Skin epidermis (tissue), 12 donors: ENCODE data around the gene CFH.
"Not testable (repeated sequence)": the region's sequence is repeated elsewhere in the genome, so short reads cannot be mapped to it uniquely, and the experiment has no call there.

ENCODE experiments used
- H3K27ac ChIP-seq, 21 experiments: fragments of 200-600 bp; sonication (generic) in 11 of 21; one replicate each; pipeline ENCODE4 v1.5.0; 2020; ENCODE audit warnings: mild to moderate bottlenecking in 3 of 21, inconsistent platforms in 2 of 21, moderate library complexity in 2 of 21
- H3K4me3 ChIP-seq, 7 experiments: fragments of 200-600 bp; sonication (generic) in 2 of 7; one replicate each; pipeline ENCODE4 v1.5.0; 2020; ENCODE audit warnings: inconsistent platforms in 2 of 7, mild to moderate bottlenecking in 2 of 7, moderate library complexity in 1 of 7

CFH gene

DNA sequence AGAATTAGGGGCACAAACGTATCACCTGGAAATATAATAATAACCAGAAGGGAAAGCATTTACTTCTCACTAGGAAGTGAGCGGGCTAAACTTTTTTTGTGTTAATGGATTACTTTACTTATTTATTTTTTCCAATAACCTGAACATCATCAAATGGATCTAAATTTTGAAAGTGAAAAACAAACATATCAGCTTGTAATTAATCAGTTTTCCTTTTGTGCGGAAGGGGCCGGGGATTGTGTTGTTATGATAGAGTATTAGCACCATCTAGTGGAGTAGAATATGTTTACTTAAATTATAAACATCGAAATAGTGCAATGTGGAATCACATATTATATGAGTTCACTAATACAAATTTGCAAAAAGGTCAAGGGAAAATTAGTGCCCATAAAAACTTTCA lies 9.0 kb downstream of the CFH start:
- H3K4me3 ChIP-seq = peak overlapping the region in 1 of 7 experiments; percentile 21

DNA sequence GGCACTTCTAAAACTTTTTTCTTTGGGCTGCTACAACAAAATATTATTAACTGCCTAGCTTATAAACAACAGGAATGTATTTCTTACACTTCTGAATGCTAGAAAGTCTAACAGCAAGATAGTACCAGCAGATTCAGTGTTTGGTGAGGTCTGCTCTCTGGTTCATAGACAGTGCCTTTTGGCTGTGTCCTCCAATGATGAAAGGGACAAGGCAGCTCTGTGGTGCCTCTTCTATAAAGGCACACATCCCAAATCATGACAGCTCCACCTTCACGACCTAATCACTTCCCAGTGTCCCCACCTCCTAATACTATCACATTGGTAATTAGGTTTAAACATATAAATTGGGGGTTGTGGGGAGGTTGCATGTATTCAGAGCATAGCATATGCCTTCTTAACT lies 9.5 kb downstream of the CFH start:
- Histone ChIP-seq H3K27ac (no peak overlapping the region), H3K4me3 (no peak overlapping the region)

More for the DNA sequence above, 9.0 kb downstream of the CFH start:
- peak overlapping the region in 1 of 21 experiments; percentile 32 for H3K27ac ChIP-seq

DNA sequence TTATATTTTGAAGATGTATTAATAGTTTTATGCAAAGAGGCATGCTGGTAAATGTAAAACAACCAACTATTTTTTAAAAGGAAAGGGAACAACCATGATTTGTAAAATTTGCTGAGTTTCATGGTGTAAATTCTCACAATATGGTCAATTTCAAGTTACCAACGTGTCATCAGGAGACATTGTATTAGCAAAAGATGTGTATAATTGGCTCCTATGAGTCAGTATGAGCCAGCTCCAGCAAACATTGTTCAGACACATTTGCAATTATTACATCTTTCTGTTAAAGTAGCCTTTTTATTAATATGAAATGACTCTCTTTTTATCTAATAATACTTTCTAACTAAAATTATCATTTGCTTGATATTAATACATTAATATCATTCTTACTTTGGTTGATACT lies 15.3 kb downstream of the CFH start:
- Histone ChIP-seq H3K4me3 (no peak overlapping the region), H3K27ac (no peak overlapping the region)

DNA sequence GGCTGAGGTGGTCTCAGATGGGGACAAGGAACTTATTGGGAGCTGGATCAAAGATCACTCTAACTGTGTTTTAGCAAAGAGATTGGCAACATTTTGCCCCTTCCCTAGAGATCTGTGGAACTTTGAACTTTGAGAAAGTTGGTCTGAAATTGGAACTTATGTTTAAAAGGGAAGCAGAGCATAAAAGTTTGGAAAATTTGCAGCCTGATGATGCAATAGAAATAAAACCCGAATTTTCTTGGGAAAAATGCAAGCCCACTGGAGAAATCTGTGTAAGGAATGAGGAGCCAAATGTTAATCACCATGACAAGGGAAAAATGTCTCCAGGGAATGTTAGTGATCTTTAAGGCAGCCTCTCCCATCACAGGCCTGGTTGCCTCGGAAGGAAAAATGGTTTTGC lies 17.2 kb downstream of the CFH start:
- Histone ChIP-seq H3K4me3 (no peak overlapping the region), H3K27ac (no peak overlapping the region)

DNA sequence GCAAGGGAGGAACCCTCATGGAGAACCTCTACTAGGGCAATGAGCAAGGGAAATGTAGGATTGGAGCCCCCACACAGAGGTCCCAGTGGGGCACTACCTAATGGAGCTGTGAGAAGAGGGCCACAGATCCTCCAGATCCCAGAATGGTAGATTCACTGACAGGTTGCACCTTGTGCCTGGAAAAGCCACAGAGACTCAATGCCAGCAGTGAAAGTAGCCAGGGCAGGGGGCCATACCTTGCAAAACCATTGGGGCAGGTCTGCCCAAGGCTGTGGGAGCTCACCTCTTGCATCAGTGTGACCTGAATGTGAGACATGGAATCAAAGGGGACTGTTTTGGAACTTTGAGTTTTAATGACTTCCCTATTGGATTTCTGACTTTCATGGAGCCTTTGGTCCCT lies 17.9 kb downstream of the CFH start:
- no peak overlapping the region for H3K4me3 ChIP-seq
- no peak overlapping the region for H3K27ac ChIP-seq

DNA sequence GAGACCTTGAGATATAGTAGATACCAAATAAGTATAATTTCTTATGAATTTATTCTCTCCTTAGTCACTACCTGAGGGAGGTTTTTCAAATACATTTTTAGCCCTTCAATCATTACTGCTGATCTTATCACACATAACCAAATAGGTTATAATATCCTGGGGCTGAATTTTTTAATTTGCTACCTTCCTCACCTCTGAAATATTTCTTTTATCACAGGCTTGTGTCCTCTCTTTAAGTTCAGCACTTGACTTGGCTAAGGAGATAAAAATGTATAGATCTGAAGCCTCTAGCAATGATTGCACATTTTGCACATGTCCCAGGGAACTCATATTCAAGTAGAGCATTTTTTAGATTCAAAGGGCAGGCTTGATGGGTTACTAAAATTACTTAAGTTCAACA lies 23.1 kb downstream of the CFH start:
- Histone ChIP-seq H3K4me3 (no peak overlapping the region), H3K27ac (no peak overlapping the region)

DNA sequence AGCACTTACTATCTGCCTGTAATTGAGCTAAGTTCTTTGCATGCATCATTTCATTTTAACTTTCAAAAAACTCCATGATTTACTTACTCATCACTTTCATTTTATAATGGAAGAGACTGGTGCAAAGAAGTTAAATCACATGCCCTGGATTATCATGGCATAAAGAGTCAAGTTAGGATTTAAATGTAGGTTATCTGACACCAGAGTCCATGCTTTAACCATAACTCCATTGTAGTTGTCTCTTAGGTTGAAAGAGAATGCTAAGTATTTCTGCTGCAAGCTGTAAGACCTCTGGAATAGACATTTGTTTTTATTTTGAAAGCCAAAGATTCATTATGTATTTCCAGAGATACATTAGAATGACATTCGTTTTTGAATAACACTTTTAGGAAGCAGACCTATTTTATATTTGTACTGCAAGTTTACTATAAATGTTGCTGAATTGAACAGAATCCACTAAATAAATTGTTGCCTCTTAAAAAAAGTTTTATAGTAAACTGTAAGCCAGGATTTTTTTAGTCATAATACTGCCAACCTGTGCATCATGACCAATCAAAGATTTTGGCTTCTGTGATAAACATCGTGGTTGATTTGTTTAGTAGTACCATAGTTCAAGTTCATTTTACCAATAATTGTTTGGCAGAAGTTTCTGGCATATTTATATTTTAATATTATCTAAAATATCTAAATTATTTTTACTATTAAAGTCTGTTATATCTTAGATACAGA lies 26.1 kb downstream of the CFH start:
- H3K4me3 ChIP-seq = no peak overlapping the region
- H3K27ac ChIP-seq = no peak overlapping the region

DNA sequence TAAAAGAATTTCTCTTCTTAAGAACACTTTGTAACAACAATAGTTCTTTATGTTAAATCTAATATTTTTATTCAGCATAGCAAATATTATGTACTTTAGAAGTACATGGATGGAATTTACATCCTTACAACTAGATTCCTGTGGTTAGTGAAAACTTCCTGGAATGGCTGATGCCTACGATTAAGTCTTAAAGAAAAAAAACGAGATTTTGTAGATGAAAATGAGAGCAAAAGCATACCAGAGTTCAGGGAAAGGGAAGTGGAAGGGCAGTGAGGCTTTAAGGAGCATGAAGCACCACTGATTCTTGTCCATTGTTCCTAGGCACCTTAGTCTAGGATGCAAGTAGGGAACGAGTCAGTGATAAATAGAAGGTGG lies 26.7 kb downstream of the CFH start:
- Histone ChIP-seq H3K4me3 (no peak overlapping the region), H3K27ac (no peak overlapping the region)

DNA sequence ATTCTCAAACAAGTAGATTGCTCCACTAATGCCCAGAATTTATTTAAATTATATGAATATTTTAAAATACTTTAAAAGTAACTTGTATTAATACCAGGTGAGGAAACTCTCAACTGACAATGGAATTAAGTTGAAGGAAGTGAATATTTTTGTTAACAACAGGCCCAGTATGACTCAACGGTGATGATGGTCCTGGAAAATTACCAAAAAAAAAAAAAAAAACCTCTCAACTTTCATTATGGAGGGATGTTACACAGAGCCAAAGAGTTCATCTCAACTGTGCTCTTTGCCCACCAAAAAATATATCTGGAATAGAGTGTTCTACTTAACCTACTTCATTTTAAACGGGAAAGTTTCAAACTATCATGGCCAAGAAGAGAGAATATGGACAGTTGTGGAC lies 28.3 kb downstream of the CFH start:
- H3K27ac ChIP-seq = no peak overlapping the region

DNA sequence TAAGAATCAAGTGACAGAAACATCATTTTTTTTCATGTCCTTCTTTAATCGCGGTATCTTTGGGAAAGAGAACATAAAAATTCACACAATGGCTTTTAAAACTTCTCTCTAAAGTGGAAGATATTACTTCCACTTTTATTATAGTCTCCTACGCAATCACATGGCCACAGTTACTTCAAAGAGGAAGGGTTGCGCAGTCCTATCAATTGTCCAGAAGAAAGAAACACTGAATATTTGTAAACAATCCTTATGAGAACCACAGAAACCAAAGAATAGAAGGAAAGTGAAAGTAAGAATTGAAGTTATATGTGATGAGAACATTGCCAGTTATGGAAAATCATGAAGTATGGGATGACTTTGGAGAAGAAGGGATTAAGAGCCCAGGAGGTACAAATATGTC lies 32.6 kb downstream of the CFH start:
- Histone ChIP-seq H3K4me3 (no peak overlapping the region), H3K27ac (no peak overlapping the region)

More for the DNA sequence above, 28.3 kb downstream of the CFH start:
- no peak overlapping the region for H3K4me3 ChIP-seq

DNA sequence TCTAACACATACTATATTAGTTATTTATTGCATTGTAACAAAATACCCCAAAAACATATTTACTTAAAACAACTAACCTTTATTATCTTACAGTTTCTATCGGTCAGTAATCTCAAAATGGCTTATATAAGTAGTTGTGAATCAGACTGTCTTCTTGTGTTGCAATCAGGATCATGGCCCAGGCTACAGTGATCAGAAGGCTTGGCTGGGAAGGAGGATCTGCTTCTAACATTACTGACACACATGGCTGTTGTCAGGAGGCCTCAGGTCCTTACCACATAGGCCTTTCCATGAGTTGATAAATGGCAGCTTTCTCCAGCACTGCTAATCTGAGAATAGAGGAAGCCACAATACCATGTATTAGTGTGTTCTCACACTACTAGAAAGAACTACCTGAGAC lies 33.7 kb downstream of the CFH start:
- H3K4me3 ChIP-seq = no peak overlapping the region
- no peak overlapping the region for H3K27ac ChIP-seq

DNA sequence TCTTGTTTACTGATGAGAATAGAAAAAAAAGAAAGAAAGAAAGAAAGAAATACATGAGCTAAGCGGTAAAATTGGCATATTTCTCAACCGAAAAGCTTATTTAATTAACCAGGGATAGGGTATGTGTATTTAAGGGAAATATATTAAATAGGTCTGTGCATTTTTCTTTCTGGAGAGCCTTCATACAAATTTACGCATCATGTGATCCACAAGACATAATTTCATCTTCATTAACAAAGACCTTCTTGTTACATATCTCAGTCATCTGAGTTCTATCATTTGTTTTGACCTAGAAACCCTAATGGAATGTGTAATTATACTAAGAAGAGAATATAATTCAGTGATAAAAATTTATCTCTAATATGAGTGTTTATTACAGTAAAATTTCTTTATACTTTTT lies 37.2 kb downstream of the CFH start:
- no peak overlapping the region for H3K4me3 ChIP-seq

DNA sequence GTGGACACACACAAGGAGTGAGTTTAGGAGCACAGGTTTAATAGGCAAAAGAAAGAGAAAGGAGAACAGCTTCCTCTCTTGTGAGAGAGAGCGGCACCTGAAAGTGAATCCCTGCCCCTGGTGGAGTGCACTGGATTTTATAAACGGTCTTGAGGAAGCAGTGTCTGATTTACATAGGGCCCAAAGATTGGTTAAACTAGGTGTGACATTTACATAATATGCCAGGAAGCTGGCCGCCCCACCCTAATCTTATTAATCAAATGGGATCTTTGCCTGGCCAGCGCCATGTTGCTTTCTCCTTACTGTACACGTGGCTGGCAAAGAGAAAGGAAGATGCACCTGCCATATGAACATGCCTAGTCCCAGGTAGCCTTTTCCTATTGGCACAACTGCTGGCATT lies 38.7 kb downstream of the CFH start:
- Histone ChIP-seq H3K4me3 (no peak overlapping the region), H3K27ac (no peak overlapping the region)

More for the DNA sequence above, 37.2 kb downstream of the CFH start:
- no peak overlapping the region for H3K27ac ChIP-seq

DNA sequence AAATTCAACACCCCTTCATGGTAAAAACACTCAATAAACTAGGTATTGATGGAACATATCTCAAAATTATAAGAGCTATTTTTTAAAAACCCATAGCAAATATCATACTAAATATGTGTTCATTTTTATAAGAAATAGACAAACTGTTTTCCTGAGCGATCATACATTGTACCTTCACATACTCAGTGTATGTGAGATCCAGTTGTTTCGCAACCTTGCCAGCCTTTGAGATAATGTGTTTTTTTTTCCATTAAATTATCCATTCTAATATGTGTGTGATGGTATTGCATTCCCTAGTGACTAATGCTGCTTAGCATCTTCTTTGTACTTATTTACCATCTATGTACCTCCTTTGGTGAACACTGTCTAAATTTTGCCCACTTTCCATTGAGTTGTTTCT lies 47.1 kb downstream of the CFH start:
- Histone ChIP-seq H3K4me3 (no peak overlapping the region), H3K27ac (no peak overlapping the region)

DNA sequence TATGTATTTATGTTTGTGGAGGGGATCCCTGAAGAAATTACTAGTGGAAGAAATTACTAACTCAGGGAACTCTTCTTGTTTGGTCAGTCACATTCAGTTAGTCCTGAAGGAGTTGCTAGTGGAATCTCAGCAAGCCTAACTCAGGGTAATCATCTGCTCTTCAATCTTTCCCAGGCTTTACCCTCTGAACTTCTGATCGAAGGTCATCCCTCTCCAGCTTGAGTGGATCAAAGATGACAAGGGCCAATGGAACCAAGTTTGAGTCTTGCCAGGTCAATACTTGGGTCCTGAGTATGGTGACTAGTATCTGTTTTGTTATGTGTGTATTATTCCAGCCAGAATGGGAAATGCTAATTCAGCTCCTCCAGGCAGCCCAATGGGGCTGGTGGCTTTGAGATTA lies 49.3 kb downstream of the CFH start:
- Histone ChIP-seq H3K27ac (no peak overlapping the region), H3K4me3 (no peak overlapping the region)

DNA sequence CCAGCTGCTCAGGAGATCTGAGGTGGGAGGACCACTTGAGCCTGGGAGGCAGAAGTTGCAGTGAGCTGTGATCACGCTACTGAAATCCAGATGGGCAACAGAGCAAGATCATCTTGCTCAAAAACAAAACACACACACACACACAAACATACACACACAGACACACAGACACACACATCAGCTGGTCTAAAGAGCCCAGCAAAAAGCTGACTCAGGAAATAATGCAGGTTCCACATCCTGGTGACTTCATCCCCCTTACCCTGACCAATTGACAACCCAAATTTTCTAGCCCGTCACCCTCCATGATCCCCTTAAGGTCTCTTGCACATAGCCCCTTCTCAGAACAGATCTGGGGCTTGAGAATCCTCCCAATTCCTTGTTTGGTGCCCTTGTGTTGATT lies 58.0 kb downstream of the CFH start:
- H3K4me3 ChIP-seq, H3K27ac ChIP-seq: not testable (repeated sequence)

DNA sequence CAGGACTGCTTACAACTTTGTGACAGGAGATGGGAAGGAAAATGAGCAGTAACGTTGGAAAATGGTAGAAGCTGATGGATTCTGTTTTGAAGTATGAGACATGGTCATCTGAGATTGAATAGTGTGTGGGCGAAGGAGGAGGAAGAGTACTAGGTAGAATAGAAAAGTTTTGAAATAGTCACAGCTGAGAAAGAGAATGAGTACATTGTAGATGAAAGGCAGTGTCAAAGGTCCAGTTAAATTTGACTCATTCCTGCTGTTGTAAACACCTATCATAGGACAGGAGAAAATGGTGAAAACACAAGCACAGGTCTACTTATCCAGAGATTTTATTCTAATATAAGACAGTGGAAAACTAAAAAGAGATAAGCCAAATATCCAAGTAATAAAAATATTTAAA lies 66.0 kb downstream of the CFH start:
- Histone ChIP-seq H3K27ac (no peak overlapping the region), H3K4me3 (no peak overlapping the region)

DNA sequence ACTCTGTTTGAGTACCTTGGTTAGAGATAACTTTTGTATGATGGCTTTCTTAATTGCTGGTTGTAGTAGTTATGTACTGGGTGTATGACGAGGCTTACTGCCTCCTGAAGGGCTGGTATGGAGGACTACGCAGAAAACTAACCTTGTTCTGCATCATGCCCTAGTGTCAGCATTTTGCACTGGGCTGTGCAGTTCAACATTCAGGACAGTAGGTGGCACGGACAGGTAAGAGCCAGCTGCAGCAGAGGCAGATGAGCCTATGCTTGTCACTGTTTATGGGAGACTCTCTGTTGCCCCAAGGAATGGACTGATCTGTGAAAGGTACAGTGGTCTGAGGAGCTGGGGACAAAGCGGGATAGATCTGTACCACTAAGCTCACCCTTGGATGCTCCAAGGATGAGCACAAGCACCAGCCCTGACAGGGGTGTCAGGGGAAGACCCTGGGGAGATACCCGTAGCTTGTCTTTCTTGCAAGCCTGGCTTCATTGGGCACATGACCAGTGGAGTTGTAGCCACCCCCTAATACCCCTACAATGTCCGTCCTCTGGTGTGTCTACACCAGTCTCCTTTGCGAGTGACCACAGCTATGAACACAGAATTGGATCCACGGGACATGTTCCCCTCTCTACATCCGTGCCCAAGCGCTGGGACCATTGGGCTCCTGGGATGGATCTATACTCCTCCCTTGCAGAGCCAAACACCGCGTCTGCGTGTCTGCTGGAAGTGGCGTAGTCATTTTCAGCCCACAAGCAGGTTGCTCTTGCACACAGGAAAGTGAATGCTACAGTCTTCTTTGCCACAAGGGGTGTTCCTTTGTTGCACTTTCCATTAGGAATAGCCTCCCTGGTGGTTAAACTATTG lies 71.7 kb downstream of the CFH start:
- H3K27ac ChIP-seq = no peak overlapping the region
- H3K4me3 ChIP-seq = no peak overlapping the region

DNA sequence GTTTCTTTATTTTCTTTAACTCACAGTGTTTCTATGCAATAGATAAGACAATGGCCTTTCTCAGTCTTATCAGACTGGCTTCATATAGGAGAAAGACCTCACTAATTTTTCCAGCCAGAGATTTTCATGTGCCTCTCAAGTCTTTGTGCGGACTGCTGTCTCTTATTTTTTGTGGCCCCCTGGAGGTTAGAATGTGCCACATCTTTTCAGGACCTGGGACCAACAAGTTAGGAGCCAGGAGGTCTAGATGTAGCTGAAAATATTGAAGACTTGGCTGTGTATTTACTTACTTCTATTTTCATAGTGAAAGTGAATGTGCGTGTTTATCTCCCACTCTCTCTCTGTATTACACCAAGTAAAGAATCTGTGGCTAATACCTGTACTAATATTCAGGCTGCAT lies 80.7 kb downstream of the CFH start:
- H3K27ac ChIP-seq = no peak overlapping the region

DNA sequence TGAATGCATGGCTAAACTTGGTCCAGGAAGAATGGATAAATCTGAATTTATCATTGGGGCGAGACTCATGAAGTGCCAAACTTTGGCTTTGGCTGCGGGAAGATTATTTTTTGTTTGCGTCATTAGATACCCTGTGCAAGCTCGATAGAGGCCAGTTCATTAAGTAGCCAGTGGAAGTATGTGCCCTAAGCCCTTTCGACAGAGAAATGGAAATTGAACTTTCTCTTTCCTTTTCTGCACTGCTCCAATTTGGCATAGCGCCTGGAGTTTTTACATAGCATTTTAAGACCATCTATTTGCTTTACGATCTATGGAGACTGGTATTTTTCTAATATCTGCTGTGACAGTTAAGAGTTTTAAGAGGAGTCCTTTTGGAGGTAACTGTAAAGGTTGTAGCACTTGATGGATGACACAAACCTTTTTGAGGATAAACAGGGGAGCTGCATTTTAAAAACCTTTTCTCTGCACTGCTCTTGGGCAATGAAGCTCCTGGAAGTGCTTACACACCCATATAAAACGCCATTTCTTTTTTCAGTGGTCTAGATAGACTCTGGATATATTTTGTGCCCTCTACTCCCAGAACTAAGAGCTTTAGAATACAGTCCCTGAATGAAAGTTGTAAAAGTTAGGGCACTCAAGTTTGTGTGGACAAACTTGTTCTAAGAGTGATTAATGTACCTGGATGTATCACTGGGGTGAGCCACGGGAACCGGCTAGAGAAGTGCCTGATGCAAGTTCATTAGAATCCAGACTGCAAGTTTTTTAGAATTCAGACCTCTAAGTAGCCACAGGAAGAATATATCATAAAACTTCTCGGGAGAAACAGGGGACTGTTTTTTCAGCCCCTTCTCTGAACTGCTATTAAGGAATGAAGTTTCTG lies 81.5 kb downstream of the CFH start:
- Histone ChIP-seq H3K27ac (no peak overlapping the region), H3K4me3 (no peak overlapping the region)

More for the DNA sequence above, 80.7 kb downstream of the CFH start:
- no peak overlapping the region for H3K4me3 ChIP-seq
